Gastroesophageal sphincter (tissue), 3 donors: ENCODE results near the gene C4orf50.

ENCODE experiments used
- EP300 ChIP-seq: sonication (generic); formaldehyde crosslinking; IDR thresholded peaks from one replicate; pipeline ENCODE4 v1.6.1; 2017; ENCODE audit warnings: antibody characterized with exemption, mild to moderate bottlenecking
- TF ChIP-seq, protein P1 (sequence below), 4 experiments: fragments of 200-600 bp in 2 of 4; fragments of 450-650 bp in 2 of 4; sonication (generic) in 1 of 4; IDR thresholded peaks; one replicate each; pipeline ENCODE4 v1.5.1; 2017 to 2019; ENCODE audit warnings: antibody characterized with exemption in 4 of 4, mild to moderate bottlenecking in 2 of 4, moderate library complexity in 2 of 4

DNA sequence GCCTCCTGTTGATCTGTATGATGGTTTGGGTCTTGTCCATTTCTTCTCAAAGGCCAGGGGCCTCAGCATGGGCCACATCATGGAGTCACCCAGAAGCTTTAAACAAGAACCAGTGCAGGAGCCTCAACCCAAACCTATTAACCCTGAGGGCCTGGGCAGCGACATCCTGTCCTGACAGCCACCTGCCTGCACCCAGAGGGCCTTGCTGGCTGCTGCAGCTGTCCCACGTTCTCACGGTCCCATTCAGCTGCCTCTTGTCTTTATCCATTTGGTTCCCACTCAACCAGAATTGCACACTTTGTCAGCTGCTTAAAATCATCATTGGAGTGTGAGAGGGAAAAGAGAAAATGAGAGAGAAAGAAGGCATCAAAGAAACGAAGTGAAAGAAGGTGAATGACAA is 21.6 kb downstream of the C4orf50 start:
- TF ChIP-seq, protein P1, sequence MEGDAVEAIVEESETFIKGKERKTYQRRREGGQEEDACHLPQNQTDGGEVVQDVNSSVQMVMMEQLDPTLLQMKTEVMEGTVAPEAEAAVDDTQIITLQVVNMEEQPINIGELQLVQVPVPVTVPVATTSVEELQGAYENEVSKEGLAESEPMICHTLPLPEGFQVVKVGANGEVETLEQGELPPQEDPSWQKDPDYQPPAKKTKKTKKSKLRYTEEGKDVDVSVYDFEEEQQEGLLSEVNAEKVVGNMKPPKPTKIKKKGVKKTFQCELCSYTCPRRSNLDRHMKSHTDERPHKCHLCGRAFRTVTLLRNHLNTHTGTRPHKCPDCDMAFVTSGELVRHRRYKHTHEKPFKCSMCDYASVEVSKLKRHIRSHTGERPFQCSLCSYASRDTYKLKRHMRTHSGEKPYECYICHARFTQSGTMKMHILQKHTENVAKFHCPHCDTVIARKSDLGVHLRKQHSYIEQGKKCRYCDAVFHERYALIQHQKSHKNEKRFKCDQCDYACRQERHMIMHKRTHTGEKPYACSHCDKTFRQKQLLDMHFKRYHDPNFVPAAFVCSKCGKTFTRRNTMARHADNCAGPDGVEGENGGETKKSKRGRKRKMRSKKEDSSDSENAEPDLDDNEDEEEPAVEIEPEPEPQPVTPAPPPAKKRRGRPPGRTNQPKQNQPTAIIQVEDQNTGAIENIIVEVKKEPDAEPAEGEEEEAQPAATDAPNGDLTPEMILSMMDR (IDR thresholded peaks at IDR 0.05): no peak
- no peak for TF ChIP-seq EP300
